Thyroid gland (tissue), 4 donors: Measurements from ENCODE around the gene TNFRSF21.

Source experiments
- POLR2A ChIP-seq, 2 donors: fragments of 450-650 bp; IDR thresholded peaks; one replicate each; pipeline ENCODE4 v1.6.1; 2017; ENCODE audit warnings: antibody characterized with exemption in 2 of 2, mild to moderate bottlenecking in 2 of 2, moderate library complexity in 1 of 2
- TF ChIP-seq, protein P1 (sequence below), 6 experiments: fragments of 200-600 bp in 3 of 6; fragments of 450-650 bp in 3 of 6; sonication (generic) in 3 of 6; IDR thresholded peaks; one replicate each; pipeline ENCODE4 v1.5.1; 2016 to 2019; ENCODE audit warnings: antibody characterized with exemption in 6 of 6, mild to moderate bottlenecking in 2 of 6, inconsistent platforms in 1 of 6, moderate library complexity in 1 of 6

DNA sequence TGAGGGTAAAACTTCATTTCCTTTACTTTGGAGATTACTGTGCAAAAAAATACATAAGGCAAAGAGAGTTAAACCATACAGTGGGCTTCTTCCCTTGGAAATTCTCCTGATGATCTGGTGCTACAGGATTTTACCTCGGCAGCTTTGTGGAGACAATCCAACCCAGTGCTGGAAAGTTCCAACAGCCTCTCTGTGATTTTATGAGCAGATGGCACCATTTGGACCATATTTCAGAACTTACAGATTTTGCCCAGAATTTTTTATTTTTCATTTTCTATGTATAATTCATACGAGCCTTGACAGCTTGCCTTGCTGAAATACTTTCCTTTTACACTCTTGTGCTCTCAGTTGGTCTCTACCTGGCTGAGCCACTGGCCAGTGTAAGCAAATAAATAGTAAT, 43.3 kb upstream of the TNFRSF21 start:
- TF ChIP-seq, protein P1, sequence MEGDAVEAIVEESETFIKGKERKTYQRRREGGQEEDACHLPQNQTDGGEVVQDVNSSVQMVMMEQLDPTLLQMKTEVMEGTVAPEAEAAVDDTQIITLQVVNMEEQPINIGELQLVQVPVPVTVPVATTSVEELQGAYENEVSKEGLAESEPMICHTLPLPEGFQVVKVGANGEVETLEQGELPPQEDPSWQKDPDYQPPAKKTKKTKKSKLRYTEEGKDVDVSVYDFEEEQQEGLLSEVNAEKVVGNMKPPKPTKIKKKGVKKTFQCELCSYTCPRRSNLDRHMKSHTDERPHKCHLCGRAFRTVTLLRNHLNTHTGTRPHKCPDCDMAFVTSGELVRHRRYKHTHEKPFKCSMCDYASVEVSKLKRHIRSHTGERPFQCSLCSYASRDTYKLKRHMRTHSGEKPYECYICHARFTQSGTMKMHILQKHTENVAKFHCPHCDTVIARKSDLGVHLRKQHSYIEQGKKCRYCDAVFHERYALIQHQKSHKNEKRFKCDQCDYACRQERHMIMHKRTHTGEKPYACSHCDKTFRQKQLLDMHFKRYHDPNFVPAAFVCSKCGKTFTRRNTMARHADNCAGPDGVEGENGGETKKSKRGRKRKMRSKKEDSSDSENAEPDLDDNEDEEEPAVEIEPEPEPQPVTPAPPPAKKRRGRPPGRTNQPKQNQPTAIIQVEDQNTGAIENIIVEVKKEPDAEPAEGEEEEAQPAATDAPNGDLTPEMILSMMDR (IDR thresholded peaks at IDR 0.05): no peak
- TF ChIP-seq POLR2A (IDR thresholded peaks at IDR 0.05): no peak
